WTC11 (cell line): Measurements from ENCODE around the gene SPEM2. TPM values are rescaled to one million over a fixed set of nuclear protein-coding genes. Genes with fewer than 3 reads are reported as not detected.
A peak's percentile ranks its signal among the peaks of the same experiment; 100 is the strongest.

Experiments used
- ATAC-seq: fragments of 200-7000 bp; cut with Tn5 transposase; 2 replicates; pipeline ENCODE4 v1.10.0; 2021; ENCODE audit warnings: mild to moderate bottlenecking, moderate library complexity
- CTCF ChIA-PET: fragments of 300-600 bp; sonication (Branson Sonifier 250); formaldehyde crosslinking; loops from one replicate; lab custom pipeline; 2021; ENCODE audit warnings: antibody characterized with exemption; lab: Charles Lee
- POLR2A ChIA-PET: fragments of 350-600 bp; sonication (Branson Sonifier 250); formaldehyde crosslinking; loops from one replicate; lab custom pipeline; 2021; ENCODE audit warnings: antibody characterized with exemption; lab: Charles Lee
- DNase-seq: peaks from one replicate; pipeline ENCODE4 v3.0.0; 2021; ENCODE audit warnings: low spot score
- H3K27ac Mint-ChIP-seq: 2 replicates; pipeline ENCODE4 v1.8.0; 2021; ENCODE audit warnings: mixed read lengths
- H3K27me3 Mint-ChIP-seq: 2 replicates; pipeline ENCODE4 v1.8.0; 2021; ENCODE audit warnings: low read depth, mild to moderate bottlenecking, moderate library complexity, mixed read lengths
- H3K36me3 Mint-ChIP-seq: 2 replicates; pipeline ENCODE4 v1.8.0; 2021; ENCODE audit warnings: mixed read lengths
- H3K4me1 Mint-ChIP-seq: 2 replicates; pipeline ENCODE4 v1.8.0; 2022; ENCODE audit warnings: mixed read lengths
- H3K4me3 Mint-ChIP-seq: 2 replicates; pipeline ENCODE4 v1.8.0; 2021; ENCODE audit warnings: mild to moderate bottlenecking, moderate library complexity, mixed read lengths
- H3K9me3 Mint-ChIP-seq: 2 replicates; pipeline ENCODE4 v1.8.0; 2021; ENCODE audit warnings: mixed read lengths
- ARID4B ChIP-seq: sonication (generic); formaldehyde crosslinking; IDR thresholded peaks from 2 replicates; pipeline ENCODE4 v1.8.0; 2023; ENCODE audit warnings: missing genetic modification reagents, mild to moderate bottlenecking, borderline replicate concordance
- ATF2 ChIP-seq: sonication (generic); formaldehyde crosslinking; IDR thresholded peaks from 2 replicates; pipeline ENCODE4 v1.8.1; 2022; ENCODE audit warnings: low read depth, missing genetic modification reagents, borderline replicate concordance
- CREM ChIP-seq: sonication (generic); formaldehyde crosslinking; IDR thresholded peaks from 2 replicates; pipeline ENCODE4 v1.8.1; 2022; ENCODE audit warnings: mild to moderate bottlenecking, missing genetic modification reagents, moderate library complexity
- CTCF ChIP-seq: fragments of 200-600 bp; IDR thresholded peaks from 2 replicates; pipeline ENCODE4 v1.8.0; 2022; ENCODE audit warnings: antibody characterized with exemption
- E2F5 ChIP-seq: sonication (generic); formaldehyde crosslinking; IDR thresholded peaks from 2 replicates; pipeline ENCODE4 v1.8.1; 2022; ENCODE audit warnings: mild to moderate bottlenecking, moderate library complexity, missing genetic modification reagents
- ERG ChIP-seq: fragments of 250-450 bp; sonication (Bioruptor Pico); IDR thresholded peaks from 2 replicates; pipeline ENCODE4 v1.8.0; 2021; ENCODE audit warnings: mild to moderate bottlenecking
- FOXP1 ChIP-seq: sonication (generic); formaldehyde crosslinking; IDR thresholded peaks from 2 replicates; pipeline ENCODE4 v1.8.0; 2022; ENCODE audit warnings: missing genetic modification reagents, mild to moderate bottlenecking, moderate library complexity, borderline replicate concordance
- MAX ChIP-seq: sonication (generic); formaldehyde crosslinking; IDR thresholded peaks from 2 replicates; pipeline ENCODE4 v1.8.0; 2022; ENCODE audit warnings: mild to moderate bottlenecking, missing genetic modification reagents
- MLX ChIP-seq: sonication (generic); formaldehyde crosslinking; IDR thresholded peaks from 2 replicates; pipeline ENCODE4 v1.8.1; 2023; ENCODE audit warnings: mild to moderate bottlenecking, missing genetic modification reagents, moderate library complexity
- NFATC4 ChIP-seq: fragments of 250-450 bp; sonication (Bioruptor Pico); IDR thresholded peaks from 2 replicates; pipeline ENCODE4 v1.9.0; 2021; ENCODE audit warnings: mild to moderate bottlenecking
- NR2C2 ChIP-seq: sonication (generic); formaldehyde crosslinking; IDR thresholded peaks from 2 replicates; pipeline ENCODE4 v1.8.0; 2022; ENCODE audit warnings: mild to moderate bottlenecking, missing genetic modification reagents
- SMAD3 ChIP-seq: sonication (generic); formaldehyde crosslinking; IDR thresholded peaks from 2 replicates; pipeline ENCODE4 v1.8.0; 2022; ENCODE audit warnings: missing genetic modification reagents, mild to moderate bottlenecking, borderline replicate concordance
- ZNF138 ChIP-seq: sonication (generic); formaldehyde crosslinking; conservative IDR thresholded peaks from 2 replicates; pipeline ENCODE4 v1.8.1; 2022; ENCODE audit warnings: mild to moderate bottlenecking, moderate library complexity, missing genetic modification reagents
- ZNF232 ChIP-seq: sonication (generic); formaldehyde crosslinking; IDR thresholded peaks from 2 replicates; pipeline ENCODE4 v1.8.0; 2022; ENCODE audit warnings: mild to moderate bottlenecking, missing genetic modification reagents
- ZNF281 ChIP-seq: sonication (generic); formaldehyde crosslinking; IDR thresholded peaks from 2 replicates; pipeline ENCODE4 v1.8.0; 2023; ENCODE audit warnings: mild to moderate bottlenecking, missing genetic modification reagents
- ZNF416 ChIP-seq: fragments of 250-450 bp; sonication (Bioruptor Pico); IDR thresholded peaks from 2 replicates; pipeline ENCODE4 v1.9.0; 2021; ENCODE audit warnings: mild to moderate bottlenecking, inconsistent platforms
- total RNA-seq: library from RNA; stranded (reverse); gene quantifications from 3 replicates; pipeline ENCODE4 v1.2.3, GENCODE V29; 2021

Gene SPEM2
- total RNA-seq, 1 experiment from 2014 or later: 0.13 TPM

GRCh38 chr17:7393613-7394451 is 31.6 kb upstream of the SPEM2 start:
- peaks cover 11% of the 10 kb centered on the region for H3K4me1 Mint-ChIP-seq
- H3K4me3 Mint-ChIP-seq: peak overlapping the region; percentile 90
- peaks cover 20% of the 10 kb centered on the region for H3K36me3 Mint-ChIP-seq
- no peak overlapping the region for H3K27ac Mint-ChIP-seq
- DNase-seq (peak; percentile 73), ATAC-seq (peak; percentile 51)
- H3K27me3 Mint-ChIP-seq: no peaks in the 10 kb centered on the region; the same call in 1 of the 2 replicates
- ChIA-PET POLR2A (interaction anchor here (0.8 to 2.1 kb wide), 6 partner anchors 10 to 43 kb away, joined by 3 to 10 read pairs (median 4); partner anchors contain the start of genes TMEM102 and TMEM256), CTCF (interaction anchor here (0.6 to 4.1 kb wide), 35 partner anchors 9 to 323 kb away, joined by 3 to 59 read pairs (median 7); partner anchors contain the start of genes ACAP1, CHRNB1, FGF11 and NLGN2)
- peak; percentile 47; the same call in 1 of the 2 replicates for TF ChIP-seq MAX
- TF ChIP-seq ZNF281 (CRISPR knock-in tag): no peak
- no peak for TF ChIP-seq CTCF
- no peak for TF ChIP-seq ERG
- no peak for TF ChIP-seq MLX
- TF ChIP-seq NFATC4 (CRISPR knock-in tag): no peak
- TF ChIP-seq ZNF232 (CRISPR knock-in tag): no peak
- TF ChIP-seq CREM (CRISPR knock-in tag): peak; percentile 28; the same call in 1 of the 2 replicates
- TF ChIP-seq ARID4B (CRISPR knock-in tag): 0 out of 2 replicates have a peak, but pooled peaks have one; percentile 55
- peak; percentile 74 for TF ChIP-seq FOXP1 (CRISPR knock-in tag)
- TF ChIP-seq E2F5 (CRISPR knock-in tag): peak; percentile 24; the same call in 1 of the 2 replicates
- TF ChIP-seq ZNF138 (CRISPR knock-in tag): 0 out of 2 replicates have a peak, but pooled peaks have one; percentile 15
- TF ChIP-seq SMAD3 (CRISPR knock-in tag): no peak
- TF ChIP-seq ZNF416 (CRISPR knock-in tag): no peak
- TF ChIP-seq NR2C2 (CRISPR knock-in tag): no peak
- no peak for TF ChIP-seq ATF2 (CRISPR knock-in tag)
- no peaks in the 10 kb centered on the region for H3K9me3 Mint-ChIP-seq
